ENCODE data around the gene GLB1L2.
A peak's percentile ranks its signal among the peaks of the same experiment; 100 is the strongest.

Gene GLB1L2

GRCh38 chr11:134349802-134350355 is 18.1 kb downstream of the GLB1L2 start:
- DNase-seq = no peak

DNA sequence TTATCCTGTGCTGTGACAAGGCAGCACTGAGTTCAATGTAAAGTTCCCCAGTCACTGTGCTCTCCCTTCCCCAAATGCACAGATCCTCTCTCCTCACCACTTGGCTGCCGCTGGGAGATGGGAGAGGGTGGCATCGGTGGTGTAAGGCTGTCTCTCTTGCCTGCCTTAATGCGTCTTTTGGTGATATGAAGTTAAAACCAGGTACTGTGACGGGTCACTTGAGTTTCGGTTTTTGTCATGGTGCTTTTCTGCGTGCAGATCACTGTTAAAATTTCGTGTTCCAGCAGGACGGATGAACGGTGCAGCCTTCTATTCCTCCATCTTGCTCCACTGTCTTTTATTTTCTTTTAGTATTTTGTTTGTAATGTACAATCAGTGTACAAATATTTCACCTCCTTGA is 18.6 kb downstream of the GLB1L2 start:
- no peak for DNase-seq

GRCh38 chr11:134352111-134352510 is 20.3 kb downstream of the GLB1L2 start:
- DNase-seq = no peak

DNA sequence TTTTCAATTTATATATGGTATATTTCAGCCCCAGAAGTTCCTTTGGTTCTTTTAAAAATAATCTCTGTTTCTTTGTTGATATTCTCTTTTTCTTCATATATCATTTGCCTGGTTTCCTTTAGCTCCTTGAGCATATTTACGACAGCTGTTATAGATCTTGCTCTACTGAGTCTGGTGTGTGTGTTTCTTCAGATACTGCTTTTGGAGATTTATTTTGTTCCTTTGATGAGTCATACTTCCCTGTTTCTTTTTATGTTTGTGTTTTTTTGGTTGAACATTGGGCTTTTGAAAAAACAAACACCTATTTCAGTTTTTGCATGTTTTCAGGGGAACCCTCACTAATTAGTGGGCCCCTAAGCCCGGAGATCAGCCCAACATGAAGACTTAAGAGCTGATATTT is 23.3 kb downstream of the GLB1L2 start:
- DNase-seq = no peak

DNA sequence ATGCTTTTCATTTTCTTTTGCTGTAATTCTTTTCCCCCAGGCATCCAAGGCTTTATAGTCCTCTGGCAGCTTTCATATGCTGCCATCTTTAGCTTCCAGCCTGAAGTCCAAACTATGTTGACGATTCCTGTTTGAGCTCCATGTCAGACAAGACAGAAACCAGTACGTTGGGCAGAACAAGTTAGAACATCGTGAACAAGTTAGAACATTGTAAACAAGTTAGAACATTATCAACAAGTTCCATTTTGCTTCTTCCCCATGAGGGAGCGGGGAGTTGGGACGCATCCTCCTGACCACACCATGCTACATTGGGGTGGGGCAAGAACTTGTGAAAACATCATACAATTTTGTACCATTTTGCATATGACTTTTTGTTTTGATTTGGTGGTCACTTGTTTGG is 23.9 kb downstream of the GLB1L2 start:
- no peak for DNase-seq

- DNase-seq = no peak
These were observed 25.1 kb downstream of the GLB1L2 start for GRCh38 chr11:134356656-134357544.

DNA sequence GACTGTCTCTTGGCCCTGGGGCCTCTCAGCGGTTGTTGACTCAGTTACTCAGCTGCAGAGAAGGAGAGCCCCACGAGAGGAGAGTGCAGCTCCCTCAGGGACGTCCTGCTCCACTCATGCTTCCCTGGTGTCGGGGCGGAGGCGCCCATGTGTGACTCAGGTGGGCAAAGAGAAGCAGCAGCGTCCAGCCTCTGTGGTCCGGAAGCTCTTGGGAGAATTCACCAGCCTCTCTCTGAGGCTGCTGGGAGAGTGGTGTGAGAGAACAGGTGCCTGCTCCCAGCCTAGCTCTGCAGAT is 25.7 kb downstream of the GLB1L2 start:
- no peak for DNase-seq

GRCh38 chr11:134358165-134358855 is 26.5 kb downstream of the GLB1L2 start:
- no peak for DNase-seq

DNA sequence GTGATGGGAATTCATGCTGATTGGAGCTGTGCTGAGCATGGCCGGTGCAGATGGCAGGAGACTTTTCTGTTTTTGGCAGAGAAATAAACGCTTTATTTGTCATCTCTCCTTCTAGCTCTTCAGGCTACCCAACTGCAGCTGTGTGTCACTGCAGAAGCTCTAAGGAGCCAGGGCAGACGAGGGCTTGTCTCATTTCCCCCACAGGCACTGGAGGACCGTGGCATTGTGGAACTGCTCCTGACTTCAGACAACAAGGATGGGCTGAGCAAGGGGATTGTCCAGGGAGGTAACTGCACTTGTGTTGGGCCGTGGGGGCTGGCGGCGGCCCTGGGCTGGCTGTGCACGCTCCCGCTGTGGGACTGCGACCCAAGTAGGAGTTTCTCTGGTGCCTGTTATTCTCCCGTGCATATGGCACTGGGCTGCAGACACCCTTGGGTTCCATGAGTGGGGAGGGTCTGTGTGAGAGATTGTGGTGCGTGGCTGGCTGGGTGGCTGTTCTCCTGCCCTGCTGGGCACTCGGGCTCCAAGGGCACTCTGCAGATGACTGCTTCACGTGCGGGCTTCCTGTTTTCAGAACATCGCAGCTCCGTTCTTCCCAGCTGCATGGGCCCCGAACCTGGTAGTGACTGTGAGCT is 27.2 kb downstream of the GLB1L2 start:
- DNase-seq = no peak

GRCh38 chr11:134359646-134360045 is 27.9 kb downstream of the GLB1L2 start:
- no peak for DNase-seq

DNA sequence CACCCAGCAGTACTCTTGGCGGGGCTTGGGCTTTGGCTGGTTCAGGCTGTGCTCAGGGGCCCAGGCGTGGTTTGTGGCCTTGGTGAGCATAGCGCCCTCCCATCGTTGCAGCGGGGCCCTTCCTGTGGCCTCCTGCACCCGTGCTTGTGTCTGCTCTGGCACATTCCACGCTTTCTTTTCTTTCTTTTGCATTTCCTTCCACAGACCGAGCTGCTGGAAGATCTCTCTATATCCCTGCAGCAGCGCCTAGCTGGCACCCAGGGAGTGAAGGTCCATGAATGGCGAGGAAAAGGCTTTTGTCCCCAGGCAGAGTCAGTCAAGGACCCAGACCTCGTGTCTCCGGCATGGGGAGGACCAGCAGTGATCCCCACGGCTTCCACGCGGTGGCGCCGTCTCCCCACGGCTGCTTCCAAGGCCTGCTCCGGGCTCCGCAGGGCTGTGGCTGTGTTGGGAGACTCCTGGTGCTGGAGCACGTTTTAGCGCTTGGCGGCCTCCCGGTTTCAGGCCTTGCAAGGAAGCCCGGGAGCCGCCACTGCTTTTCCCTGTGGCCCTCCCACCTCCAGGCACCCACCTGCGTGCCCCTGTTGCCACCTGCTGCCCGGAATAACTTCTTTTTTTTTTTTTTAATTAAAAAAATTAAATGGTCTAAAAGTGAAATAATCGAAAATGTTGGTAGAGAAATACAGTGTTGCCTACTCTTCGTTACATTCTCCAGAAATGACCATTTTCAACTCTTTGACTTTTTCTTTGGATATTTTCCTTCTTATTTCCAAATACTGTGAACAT is 28.5 kb downstream of the GLB1L2 start:
- DNase-seq = peak; percentile 46

GRCh38 chr11:134361661-134362060 is 29.9 kb downstream of the GLB1L2 start:
- no peak for DNase-seq

DNA sequence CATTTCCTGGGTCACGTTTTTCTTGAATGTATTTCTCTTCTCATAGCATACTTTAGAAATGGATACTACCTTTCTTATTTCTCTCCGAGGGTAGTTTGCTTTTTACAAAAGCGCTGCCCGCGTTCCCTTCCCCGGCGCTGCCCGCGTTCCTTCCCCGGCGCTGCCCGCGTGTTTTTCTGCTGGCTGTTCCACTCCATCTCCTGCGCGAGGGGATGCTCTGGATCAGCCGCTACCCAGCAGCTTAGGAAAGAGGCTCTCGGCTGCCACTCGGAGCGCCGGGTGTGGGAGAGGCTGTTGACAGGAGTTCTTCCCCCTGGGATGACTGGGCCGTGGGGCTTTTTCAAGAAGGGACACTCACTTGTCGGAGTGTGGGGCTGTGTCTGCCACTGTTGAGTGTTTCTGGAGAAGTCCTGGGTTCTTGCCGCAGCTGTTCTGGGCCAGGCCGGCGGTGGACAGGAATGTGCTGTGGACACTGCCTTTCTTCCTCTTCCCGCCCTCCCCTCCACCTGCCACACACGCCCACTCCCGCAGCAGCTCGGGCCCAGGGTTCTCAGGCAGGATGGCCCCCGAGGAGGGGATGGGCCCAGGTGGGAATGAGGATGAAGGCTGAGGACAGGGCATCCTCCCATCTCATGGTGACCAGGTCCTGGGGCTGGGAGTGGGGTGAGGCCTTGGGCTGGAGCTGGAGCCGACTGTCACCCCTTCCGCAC is 30.6 kb downstream of the GLB1L2 start:
- DNase-seq = no peak

GRCh38 chr11:134363161-134363560 is 31.4 kb downstream of the GLB1L2 start:
- DNase-seq = no peak

DNA sequence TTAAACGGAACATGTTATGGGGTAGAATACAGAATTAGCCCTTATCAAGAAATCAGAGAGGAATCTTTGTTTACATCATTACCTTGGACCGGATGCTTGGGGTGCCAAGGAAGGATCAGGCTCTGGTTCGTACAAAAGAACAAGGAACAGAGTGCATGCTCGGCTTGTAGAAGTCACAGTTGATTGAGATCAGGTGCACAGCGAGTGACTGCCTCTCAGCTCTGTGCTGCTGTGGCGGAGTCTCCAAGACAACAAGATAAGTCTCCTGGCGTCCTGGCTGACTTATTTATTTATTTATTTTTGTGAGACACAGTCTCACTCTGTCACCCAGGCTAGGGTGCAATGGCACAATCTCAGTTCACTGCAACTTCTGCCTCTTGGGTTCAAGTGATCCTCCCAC is 31.8 kb downstream of the GLB1L2 start:
- DNase-seq = no peak

DNA sequence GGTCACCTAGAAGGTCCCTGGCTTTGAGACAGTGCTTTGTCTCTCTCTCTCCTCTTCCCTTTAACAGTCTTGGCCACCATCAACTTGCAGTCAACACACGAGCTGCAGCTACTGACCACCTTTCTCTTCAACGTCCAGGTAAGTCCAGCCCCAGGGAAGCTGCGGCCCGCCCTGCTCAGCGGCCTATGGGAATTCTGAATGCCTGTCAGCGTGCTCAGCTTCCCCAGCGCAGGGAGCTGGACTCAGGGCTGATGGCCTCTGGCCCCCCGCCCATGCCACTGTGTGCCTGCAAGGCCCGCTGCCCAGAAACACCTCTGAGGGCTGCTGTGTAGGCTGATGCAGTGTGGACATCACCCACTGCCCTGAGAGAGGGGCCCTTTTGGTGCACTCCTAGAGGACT is 32.5 kb downstream of the GLB1L2 start:
- no peak for DNase-seq

DNA sequence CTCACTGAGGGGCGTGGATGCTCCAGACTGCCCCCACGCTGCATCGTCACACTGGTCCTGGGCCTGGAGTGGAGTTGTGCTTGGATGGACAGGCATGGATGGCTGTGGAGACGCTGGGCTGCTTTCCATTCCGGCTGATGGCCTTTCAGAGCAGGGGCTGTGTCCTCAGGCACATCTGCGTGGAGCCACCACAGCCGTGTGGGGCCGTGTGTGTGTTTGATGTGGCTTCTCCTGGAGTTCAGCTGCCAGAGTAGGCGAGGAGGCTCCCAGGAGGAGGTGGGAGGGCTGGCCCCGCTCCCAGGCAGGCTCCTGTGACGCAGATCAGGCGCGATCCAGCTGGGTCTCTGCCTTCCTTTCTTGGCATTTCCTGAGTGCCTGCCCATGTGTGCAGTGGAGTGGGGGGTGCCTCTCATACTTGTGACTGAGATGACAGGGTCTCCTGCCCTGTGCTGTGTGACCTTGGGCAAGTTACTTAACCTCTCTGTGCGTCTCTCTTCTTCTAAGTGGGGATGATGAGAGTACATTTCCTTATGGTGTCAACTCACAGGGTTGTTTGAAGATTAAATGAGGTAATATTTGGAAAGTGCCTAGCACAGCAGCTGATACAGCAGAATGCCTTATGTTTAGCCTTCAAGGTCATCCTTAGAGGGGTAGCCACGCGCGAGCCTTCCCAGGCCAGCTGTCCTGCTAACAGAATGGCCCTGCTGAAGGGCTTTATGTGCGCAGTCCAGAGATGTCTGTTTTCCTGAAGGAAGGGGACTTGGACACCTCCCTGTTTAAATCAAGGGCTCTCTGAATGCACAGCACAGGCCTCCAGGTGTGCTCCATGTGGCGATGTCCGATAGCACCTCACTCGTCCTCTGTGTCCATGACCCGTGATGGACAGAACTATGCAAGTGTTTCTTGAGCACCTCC is 33.5 kb downstream of the GLB1L2 start:
- no peak for DNase-seq

- no peak for DNase-seq
These were observed 34.5 kb downstream of the GLB1L2 start for GRCh38 chr11:134366254-134366653.

DNA sequence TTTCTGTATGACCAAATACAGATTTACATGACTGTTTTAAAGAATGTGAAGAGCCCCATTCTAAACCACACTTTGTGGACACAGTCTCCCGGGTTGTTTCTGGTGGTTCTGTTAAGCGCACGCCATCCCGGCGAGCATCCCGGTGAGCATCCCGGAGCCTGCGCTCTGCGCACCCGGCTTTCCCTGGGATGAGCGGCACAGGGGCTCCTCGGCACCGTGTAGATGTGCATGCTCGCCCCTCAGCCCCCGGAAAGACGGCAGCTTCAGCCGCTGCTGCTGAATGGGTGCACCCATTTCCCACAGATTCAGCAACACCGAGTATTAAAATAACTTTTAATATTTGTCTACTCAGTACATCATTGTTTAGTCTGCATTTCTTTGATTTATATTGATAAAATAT is 36.0 kb downstream of the GLB1L2 start:
- no peak for DNase-seq

- DNase-seq = no peak
These were observed 38.1 kb downstream of the GLB1L2 start for GRCh38 chr11:134369656-134370525.
